H1 (cell line): ENCODE measurements around the gene NEURL2. TPM values are rescaled to one million over a fixed set of nuclear protein-coding genes. Genes with fewer than 3 reads are reported as not detected.

ENCODE experiments used
- polyA plus RNA-seq, 7 experiments: library from polyadenylated mRNA; depleted of rRNA in 3 of 7; stranded (reverse) in 5 of 7; unstranded in 2 of 7; fragments of >200 nt in 5 of 7; fragments of 200-250 nt in 2 of 7; gene quantifications; 1 replicate in 5 of 7; 2 replicates in 1 of 7; 4 replicates in 1 of 7; pipeline versions ENCODE4 v1.2.1 to v1.2.3, GENCODE V29; 2011 to 2013; ENCODE audit warnings: missing spikeins in 2 of 7, mixed read lengths in 2 of 7
- total RNA-seq: library from RNA; stranded (reverse); fragmentation: NEBNext Ultra II Directional; extraction: Animal tissue kit (Norgen Biotek cat#: 25700); gene quantifications from 2 replicates; pipeline ENCODE4 v1.2.1, GENCODE V29; 2021

Gene NEURL2
- total and polyA plus RNA-seq, 2 of the 8 experiments (the other 6 are each of a cell fraction or from before 2014, with no cell fraction given): 6.9 TPM

Other genes starting within 250 kb of the NEURL2 start
- gene WFDC11, start 221.0 kb downstream of the NEURL2 start, total RNA-seq: not detected in 2 replicates
- gene WFDC11, start 221.0 kb downstream of the NEURL2 start, polyA plus RNA-seq (2011; rRNA removed): not detected in 2 replicates
- gene WFDC13, start 189.2 kb downstream of the NEURL2 start, total RNA-seq: not detected in 2 replicates
- gene WFDC13, start 189.2 kb downstream of the NEURL2 start, polyA plus RNA-seq (2011; rRNA removed): not detected in 2 replicates
- gene WFDC10B, start 186.2 kb downstream of the NEURL2 start, total RNA-seq: 0.54 TPM in 1 of 2 replicates, not detected in the other
- 0.21 and 0.36 TPM in 2 replicates for gene WFDC10B, start 186.2 kb downstream of the NEURL2 start, polyA plus RNA-seq (2011; rRNA removed)
- gene SPINT4, start 168.9 kb downstream of the NEURL2 start, total RNA-seq: not detected in 2 replicates
- gene SPINT4, start 168.9 kb downstream of the NEURL2 start, polyA plus RNA-seq (2011; rRNA removed): not detected in 2 replicates
- gene WFDC3, start 99.3 kb downstream of the NEURL2 start, total RNA-seq: 0.50 TPM in 1 of 2 replicates, not detected in the other
- gene WFDC3, start 99.3 kb downstream of the NEURL2 start, polyA plus RNA-seq (2011; rRNA removed): 0.11 and 0.60 TPM in 2 replicates
- gene DNTTIP1, start 99.3 kb downstream of the NEURL2 start, total RNA-seq: 38.4 and 41.9 TPM in 2 replicates
- 32.6 and 34.9 TPM in 2 replicates for gene DNTTIP1, start 99.3 kb downstream of the NEURL2 start, polyA plus RNA-seq (2011; rRNA removed)
- 243 and 255 TPM in 2 replicates for gene UBE2C, start 78.6 kb downstream of the NEURL2 start, total RNA-seq
- 312 and 326 TPM in 2 replicates for gene UBE2C, start 78.6 kb downstream of the NEURL2 start, polyA plus RNA-seq (2011; rRNA removed)
- gene TNNC2, start 63.9 kb downstream of the NEURL2 start, total RNA-seq: 3.6 and 5.7 TPM in 2 replicates
- gene TNNC2, start 63.9 kb downstream of the NEURL2 start, polyA plus RNA-seq (2011; rRNA removed): 7.6 and 10.4 TPM in 2 replicates
- 16.1 and 16.8 TPM in 2 replicates for gene SNX21, start 57.4 kb downstream of the NEURL2 start, total RNA-seq
- gene SNX21, start 57.4 kb downstream of the NEURL2 start, polyA plus RNA-seq (2011; rRNA removed): 15.8 and 28.2 TPM in 2 replicates
- gene ACOT8, start 33.8 kb downstream of the NEURL2 start, total RNA-seq: 37.3 and 37.6 TPM in 2 replicates
- 88.8 and 127 TPM in 2 replicates for gene ACOT8, start 33.8 kb downstream of the NEURL2 start, polyA plus RNA-seq (2011; rRNA removed)
- 6.8 and 6.9 TPM in 2 replicates for gene ZSWIM3, start 33.6 kb downstream of the NEURL2 start, total RNA-seq
- 5.4 and 5.5 TPM in 2 replicates for gene ZSWIM3, start 33.6 kb downstream of the NEURL2 start, polyA plus RNA-seq (2011; rRNA removed)
- 15.6 and 16.7 TPM in 2 replicates for gene ZSWIM1, start 10.0 kb downstream of the NEURL2 start, total RNA-seq
- gene ZSWIM1, start 10.0 kb downstream of the NEURL2 start, polyA plus RNA-seq (2011; rRNA removed): 13.2 and 14.1 TPM in 2 replicates
- gene SPATA25, start 3.6 kb downstream of the NEURL2 start, total RNA-seq: 2.5 and 3.0 TPM in 2 replicates
- 2.0 and 3.2 TPM in 2 replicates for gene SPATA25, start 3.6 kb downstream of the NEURL2 start, polyA plus RNA-seq (2011; rRNA removed)
- gene CTSA, start 127 bp upstream of the NEURL2 start, total RNA-seq: 49.7 and 52.5 TPM in 2 replicates
- gene CTSA, start 127 bp upstream of the NEURL2 start, polyA plus RNA-seq (2011; rRNA removed): 74.0 and 81.4 TPM in 2 replicates
- gene PLTP, start 20.9 kb upstream of the NEURL2 start, total RNA-seq: 120 TPM in 2 replicates
- 194 and 268 TPM in 2 replicates for gene PLTP, start 20.9 kb upstream of the NEURL2 start, polyA plus RNA-seq (2011; rRNA removed)
- gene PCIF1, start 43.5 kb upstream of the NEURL2 start, total RNA-seq: 27.2 and 30.3 TPM in 2 replicates
- gene PCIF1, start 43.5 kb upstream of the NEURL2 start, polyA plus RNA-seq (2011; rRNA removed): 30.6 and 54.7 TPM in 2 replicates
- gene ZNF335, start 81.0 kb upstream of the NEURL2 start, total RNA-seq: 14.6 and 15.9 TPM in 2 replicates
- gene ZNF335, start 81.0 kb upstream of the NEURL2 start, polyA plus RNA-seq (2011; rRNA removed): 12.4 and 17.1 TPM in 2 replicates
- 1.7 and 2.2 TPM in 2 replicates for gene MMP9, start 117.7 kb upstream of the NEURL2 start, total RNA-seq
- gene MMP9, start 117.7 kb upstream of the NEURL2 start, polyA plus RNA-seq (2011; rRNA removed): 1.5 and 1.6 TPM in 2 replicates
- 5.9 and 7.3 TPM in 2 replicates for gene SLC12A5, start 138.0 kb upstream of the NEURL2 start, total RNA-seq
- gene SLC12A5, start 138.0 kb upstream of the NEURL2 start, polyA plus RNA-seq (2011; rRNA removed): 1.9 and 2.8 TPM in 2 replicates
- gene NCOA5, start 198.8 kb upstream of the NEURL2 start, total RNA-seq: 29.0 and 29.9 TPM in 2 replicates
- 18.0 and 20.4 TPM in 2 replicates for gene NCOA5, start 198.8 kb upstream of the NEURL2 start, polyA plus RNA-seq (2011; rRNA removed)
- 12.1 and 14.5 TPM in 2 replicates for gene CD40, start 227.1 kb upstream of the NEURL2 start, total RNA-seq
- gene CD40, start 227.1 kb upstream of the NEURL2 start, polyA plus RNA-seq (2011; rRNA removed): 18.8 and 19.6 TPM in 2 replicates